NT2/D1 (cell line): Measurements from ENCODE around the gene TFG.
A peak's percentile ranks its signal among the peaks of the same experiment; 100 is the strongest.
"Not testable (repeated sequence)": the region's sequence is repeated elsewhere in the genome, so short reads cannot be mapped to it uniquely, and the experiment has no call there.

Experiments
- DNase-seq: peaks from one replicate; pipeline ENCODE4 v3.0.0-alpha.2; 2011; ENCODE audit warnings: low read depth, low spot score
- H3K27me3 ChIP-seq: 2 replicates; pipeline ENCODE4 v1.6.0; 2011; ENCODE audit warnings: mild to moderate bottlenecking; ENCODE audit not compliant: insufficient read length, insufficient read depth
- H3K36me3 ChIP-seq: 2 replicates; pipeline ENCODE4 v1.6.1; 2011; ENCODE audit warnings: mild to moderate bottlenecking, low read length, mixed read lengths; ENCODE audit not compliant: insufficient read depth, insufficient read length
- H3K4me1 ChIP-seq: 2 replicates; pipeline ENCODE4 v1.5.1; 2011; ENCODE audit not compliant: insufficient read depth, insufficient read length
- H3K4me3 ChIP-seq: 2 replicates; pipeline ENCODE4 v1.5.1; 2011; ENCODE audit warnings: low read depth; ENCODE audit not compliant: insufficient read length
- H3K9ac ChIP-seq: 2 replicates; pipeline ENCODE4 v1.6.0; 2011; ENCODE audit warnings: low read depth; ENCODE audit not compliant: insufficient read length
- H3K9me3 ChIP-seq: 2 replicates; pipeline ENCODE4 v1.5.1; 2011; ENCODE audit warnings: mild to moderate bottlenecking, low read length; ENCODE audit not compliant: insufficient read depth
- SUZ12 ChIP-seq: IDR thresholded peaks from 2 replicates; pipeline ENCODE4 v1.6.1; 2011; ENCODE audit not compliant: insufficient read length, insufficient read depth; ENCODE audit errors: extremely low read depth
- YY1 ChIP-seq: IDR thresholded peaks from 2 replicates; pipeline ENCODE4 v1.6.1; 2011; ENCODE audit not compliant: insufficient read length, insufficient read depth
- ZNF274 ChIP-seq: IDR thresholded peaks from 2 replicates; pipeline ENCODE4 v1.6.1; 2011; ENCODE audit warnings: mild to moderate bottlenecking, low read depth, low read length

Gene TFG

GRCh38 chr3:100708989-100709841 lies at the start of gene TFG:
Gene TFG (plus strand): TSS chr3:100709494. CDS start chr3:100713686, 4,192 bp downstream.
- Histone ChIP-seq H3K36me3 (peaks cover 21% of the 10 kb centered on the region), H3K27me3 (no peaks in the 10 kb centered on the region), H3K9me3 (peaks cover 7% of the 10 kb centered on the region; the same call in 1 of the 2 replicates), H3K4me1 (no peaks in the 10 kb centered on the region), H3K9ac (peak within 1 kb of the TSS; percentile 89), H3K4me3 (peak within 1 kb of the TSS; percentile 81)
- peak; percentile 98 for DNase-seq
- TF ChIP-seq SUZ12 (no peak), YY1 (no peak), ZNF274 (no peak)

- not testable (repeated sequence) for H3K4me1 ChIP-seq, H3K9ac ChIP-seq, H3K27me3 ChIP-seq, DNase-seq, H3K9me3 ChIP-seq, H3K4me3 ChIP-seq, H3K36me3 ChIP-seq
Observed at GRCh38 chr3:100661294-100661693, 48.0 kb upstream of the TFG start.

DNA sequence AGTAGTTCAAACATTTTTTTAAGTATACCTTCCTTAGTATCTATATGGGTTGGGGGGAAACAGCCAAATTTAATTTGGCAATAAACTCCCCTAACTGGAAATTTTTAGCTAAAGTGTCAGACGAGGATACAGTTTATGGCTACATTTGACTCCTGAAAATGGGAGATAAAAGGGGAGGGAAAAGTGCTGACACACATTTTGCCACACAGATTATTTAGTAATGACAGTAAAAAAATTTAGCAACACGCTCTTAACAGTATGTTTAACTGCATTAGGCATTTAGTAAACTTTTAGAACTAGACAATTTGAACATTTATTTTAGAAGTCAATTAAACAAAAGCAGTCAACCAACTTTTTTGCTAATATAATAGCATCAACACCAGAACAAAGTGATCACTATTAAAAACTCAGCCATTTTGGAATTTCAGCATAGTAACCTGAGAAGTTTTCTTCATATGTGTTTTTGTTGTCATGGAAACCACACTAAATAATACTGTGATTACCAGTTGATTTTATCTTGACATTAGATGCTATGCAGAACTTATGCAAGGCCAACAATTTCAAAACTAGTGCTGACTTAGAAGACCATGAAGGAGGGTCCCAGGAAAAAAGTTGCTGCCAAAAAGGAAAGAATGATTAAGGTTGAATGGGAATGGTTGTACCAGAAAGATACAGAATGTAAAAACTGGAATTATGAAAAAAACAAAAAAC lies 47.0 kb upstream of the TFG start:
- TF ChIP-seq SUZ12 (no peak), ZNF274 (no peak), YY1 (no peak)
- no peak for DNase-seq
- no peaks in the 10 kb centered on the region for H3K4me1 ChIP-seq

DNA sequence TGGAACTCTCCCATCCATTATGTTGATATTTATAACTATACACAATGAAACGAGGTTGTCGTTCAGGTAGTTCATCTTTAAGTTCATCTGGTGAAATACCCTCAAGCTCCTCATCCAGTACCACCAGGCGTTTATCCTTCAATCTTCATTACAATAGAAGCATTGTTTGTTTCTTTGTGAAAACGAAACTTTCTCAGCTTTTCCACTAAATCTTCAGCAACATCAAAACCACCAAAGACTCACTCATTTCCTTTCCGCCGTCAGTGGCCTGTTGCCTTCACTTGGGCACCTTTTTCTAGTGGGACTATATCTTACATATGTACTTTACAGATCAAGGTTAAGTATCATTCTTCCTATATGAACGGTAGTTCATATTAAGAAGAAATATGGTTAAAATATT lies 44.1 kb upstream of the TFG start:
- no peaks in the 10 kb centered on the region for H3K27me3 ChIP-seq
- no peak for DNase-seq

More for the DNA sequence above, 47.0 kb upstream of the TFG start:
- no peak overlapping the region for H3K4me3 ChIP-seq
- no peaks in the 10 kb centered on the region for H3K36me3 ChIP-seq
- H3K9me3 ChIP-seq, result no peaks in the 10 kb centered on the region
- no peaks in the 10 kb centered on the region for H3K27me3 ChIP-seq
- H3K9ac ChIP-seq, result no peak overlapping the region

GRCh38 chr3:100666699-100667098 lies 42.6 kb upstream of the TFG start:
- not testable (repeated sequence) for H3K4me3 ChIP-seq, H3K27me3 ChIP-seq, DNase-seq, H3K9ac ChIP-seq, H3K36me3 ChIP-seq, H3K4me1 ChIP-seq, H3K9me3 ChIP-seq

More for the DNA sequence above, 44.1 kb upstream of the TFG start:
- Histone ChIP-seq H3K36me3 (no peaks in the 10 kb centered on the region), H3K4me3 (no peak overlapping the region), H3K9me3 (no peaks in the 10 kb centered on the region; the same call in 1 of the 2 replicates), H3K9ac (no peak overlapping the region), H3K4me1 (no peaks in the 10 kb centered on the region)
- TF ChIP-seq YY1 (no peak), ZNF274 (no peak), SUZ12 (no peak)

DNA sequence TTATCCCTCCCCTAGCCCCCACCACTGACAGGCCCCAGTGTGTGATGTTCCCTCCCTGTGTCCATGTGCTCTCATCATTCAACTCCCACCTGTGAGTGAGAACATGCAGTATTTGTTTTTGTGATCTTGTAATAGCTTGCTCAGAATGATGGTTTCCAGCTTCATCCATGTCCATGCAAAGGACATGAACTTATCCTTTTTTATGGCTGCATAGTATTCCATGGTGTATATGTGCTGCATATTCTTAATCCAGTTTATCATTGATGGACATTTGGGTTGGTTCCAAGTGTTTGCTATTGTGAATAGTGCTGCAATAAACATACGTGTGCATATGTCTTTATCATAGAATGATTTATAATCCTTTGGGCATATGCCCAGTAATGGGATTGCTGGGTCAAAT lies 42.0 kb upstream of the TFG start:
- not testable (repeated sequence) for H3K36me3 ChIP-seq, H3K9me3 ChIP-seq, H3K9ac ChIP-seq, H3K4me3 ChIP-seq, H3K4me1 ChIP-seq, H3K27me3 ChIP-seq, DNase-seq

DNA sequence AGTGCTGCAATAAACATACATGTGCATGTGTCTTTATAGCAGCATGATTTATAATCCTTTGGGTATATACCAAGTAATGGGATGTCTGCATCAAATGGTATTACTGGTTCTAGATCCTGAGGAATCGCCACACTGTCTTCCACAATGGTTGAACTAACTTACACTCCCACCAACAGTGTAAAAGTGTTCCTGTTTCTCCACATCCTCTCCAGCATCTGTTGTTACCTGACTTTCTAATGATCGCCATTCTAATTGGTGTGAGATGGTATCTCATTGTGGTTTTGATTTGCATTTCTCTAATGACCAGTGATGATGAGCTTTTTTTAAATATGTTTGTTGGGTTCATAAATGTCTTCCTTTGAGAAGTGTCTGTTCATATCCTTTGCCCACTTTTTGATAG lies 38.3 kb upstream of the TFG start:
- H3K9ac ChIP-seq, H3K27me3 ChIP-seq, DNase-seq, H3K36me3 ChIP-seq, H3K4me3 ChIP-seq, H3K4me1 ChIP-seq, H3K9me3 ChIP-seq: not testable (repeated sequence)

DNA sequence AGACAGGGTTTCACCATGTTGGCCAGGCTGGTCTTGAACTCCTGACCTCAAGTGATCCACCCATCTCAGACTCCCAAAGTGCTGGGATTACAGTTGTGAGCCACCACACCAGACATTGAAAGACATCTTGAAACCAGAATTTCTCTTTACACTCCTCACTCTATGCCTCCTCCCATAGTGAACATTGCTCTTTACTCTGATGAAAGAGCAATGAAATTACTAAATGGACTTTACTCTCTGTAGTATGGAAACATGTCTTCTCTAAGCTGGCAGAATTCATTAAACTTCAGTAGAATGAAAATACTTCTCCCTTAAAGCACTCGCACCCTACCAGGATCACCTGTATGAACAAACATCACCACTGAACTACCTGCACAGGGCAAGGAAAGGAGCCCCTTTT lies 27.8 kb upstream of the TFG start:
- H3K36me3 ChIP-seq, result no peaks in the 10 kb centered on the region
- no peaks in the 10 kb centered on the region; the same call in 1 of the 2 replicates for H3K9me3 ChIP-seq
- TF ChIP-seq YY1, result no peak
- no peak for TF ChIP-seq ZNF274
- TF ChIP-seq SUZ12, result no peak
- H3K4me1 ChIP-seq, result peaks cover 2% of the 10 kb centered on the region
- H3K4me3 ChIP-seq, result no peak overlapping the region
- no peak overlapping the region for H3K9ac ChIP-seq
- no peak for DNase-seq
- H3K27me3 ChIP-seq, result no peaks in the 10 kb centered on the region
